HL-60/S4 treated with retinoic acid at 250 ng/mL for 4 days and 3 days (cell line): ENCODE measurements around the gene EPS8L2.

Source experiments
- in situ Hi-C: fragments of 300-500 bp; cut with MboI; formaldehyde crosslinking; loops from 2 replicates; pipeline ENCODE4 v1.7.0; 2022; ENCODE audit warnings: low sequenced_read_pairs

Gene EPS8L2

GRCh38 chr11:705646-706438 lies at the start of gene EPS8L2:
EPS8L2 (plus strand) TSS chr11:706231; CDS start chr11:709408, 3,177 bp downstream.
- in situ Hi-C loops, result no loop called here

- in situ Hi-C loops, result no loop called here
Measured at GRCh38 chr11:656426-656825, 49.6 kb upstream of the EPS8L2 start.

GRCh38 chr11:656866-657265 lies 49.2 kb upstream of the EPS8L2 start:
- in situ Hi-C loops, result no loop called here

- in situ Hi-C loops, result no loop called here
Measured at GRCh38 chr11:657691-658126, 48.3 kb upstream of the EPS8L2 start.

GRCh38 chr11:659532-660085 lies 46.4 kb upstream of the EPS8L2 start:
- in situ Hi-C loops, result no loop called here

- in situ Hi-C loops, result no loop called here
Measured at GRCh38 chr11:660281-660680, 45.8 kb upstream of the EPS8L2 start.

GRCh38 chr11:660681-661444 lies 45.2 kb upstream of the EPS8L2 start:
- in situ Hi-C loops, result no loop called here

- in situ Hi-C loops, result no loop called here
Measured at GRCh38 chr11:662689-663274, 43.2 kb upstream of the EPS8L2 start.

GRCh38 chr11:665062-665703 lies 40.8 kb upstream of the EPS8L2 start:
- in situ Hi-C loops, result no loop called here

- in situ Hi-C loops, result no loop called here
Measured at GRCh38 chr11:665704-666281, 40.2 kb upstream of the EPS8L2 start.

GRCh38 chr11:673866-674265 lies 32.2 kb upstream of the EPS8L2 start:
- in situ Hi-C loops, result no loop called here

GRCh38 chr11:674406-674805 lies 31.6 kb upstream of the EPS8L2 start:
- in situ Hi-C loops, result no loop called here

GRCh38 chr11:678297-678696 lies 27.7 kb upstream of the EPS8L2 start:
- in situ Hi-C loops, result no loop called here

- in situ Hi-C loops, result no loop called here
Measured at GRCh38 chr11:679271-680207, 26.5 kb upstream of the EPS8L2 start.

GRCh38 chr11:680476-680875 lies 25.6 kb upstream of the EPS8L2 start:
- in situ Hi-C loops, result no loop called here

GRCh38 chr11:680970-681369 lies 25.1 kb upstream of the EPS8L2 start:
- in situ Hi-C loops, result no loop called here

- in situ Hi-C loops, result no loop called here
Measured at GRCh38 chr11:686451-687243, 19.4 kb upstream of the EPS8L2 start.

- in situ Hi-C loops, result no loop called here
Measured at GRCh38 chr11:687751-688150, 18.3 kb upstream of the EPS8L2 start.

- in situ Hi-C loops, result no loop called here
Measured at GRCh38 chr11:688681-689080, 17.4 kb upstream of the EPS8L2 start.
